IMR-90 (cell line): Measurements from ENCODE around the gene ST6GALNAC2. TPM values are rescaled to one million over a fixed set of nuclear protein-coding genes. Genes with fewer than 3 reads are reported as not detected.

Source experiments
- ATAC-seq: fragments of 200-7000 bp; cut with Tn5 transposase; 2 replicates; pipeline ENCODE4 v1.9.1; 2020; ENCODE audit warnings: low read depth, mild to moderate bottlenecking, moderate library complexity
- BruUV-seq: library from RNA; stranded (reverse); fragments of 400-500 nt; replicated peaks from 2 replicates; lab custom pipeline; 2021; lab: Mats Ljungman, UMichigan
- CTCF ChIA-PET: fragments of 300-600 bp; formaldehyde crosslinking; extraction: SDS; loops from one replicate; lab custom pipeline; 2021; ENCODE audit warnings: antibody characterized with exemption; lab: Yijun Ruan, JAX
- POLR2A ChIA-PET: fragments of 300-600 bp; sonication (Branson Sonifier 250); formaldehyde crosslinking; loops from one replicate; lab custom pipeline; 2022; ENCODE audit warnings: antibody characterized with exemption; ENCODE audit not compliant: unreplicated experiment; lab: Charles Lee
- DNase-seq: peaks from one replicate; pipeline ENCODE4 v3.0.0; 2013
- H2AFZ ChIP-seq: replicated peaks from 2 replicates; pipeline ENCODE3; 2013; ENCODE audit warnings: low read length, mild to moderate bottlenecking; ENCODE audit not compliant: poor library complexity
- H2AK5ac ChIP-seq: 2 replicates; pipeline ENCODE4 v1.6.1; 2013; ENCODE audit warnings: low read depth, low read length, inconsistent platforms
- H2AK9ac ChIP-seq: replicated peaks from 2 replicates; pipeline ENCODE3; 2013; ENCODE audit warnings: mild to moderate bottlenecking, low read depth, low read length, moderate library complexity; ENCODE audit not compliant: poor library complexity
- H2BK120ac ChIP-seq: 2 replicates; pipeline ENCODE4 v1.6.1; 2013; ENCODE audit warnings: low read depth, low read length, inconsistent platforms
- H2BK15ac ChIP-seq: 3 replicates; pipeline ENCODE4 v1.6.1; 2013; ENCODE audit warnings: low read depth, low read length, inconsistent platforms
- H2BK20ac ChIP-seq: 2 replicates; pipeline ENCODE4 v1.6.1; 2013; ENCODE audit warnings: low read depth, mild to moderate bottlenecking, inconsistent platforms, low read length, moderate library complexity
- H2BK5ac ChIP-seq: 2 replicates; pipeline ENCODE4 v1.6.1; 2013; ENCODE audit warnings: mild to moderate bottlenecking, low read depth, low read length, inconsistent platforms; ENCODE audit not compliant: poor library complexity, severe bottlenecking
- H3K14ac ChIP-seq: replicated peaks from 2 replicates; pipeline ENCODE4 v1.6.1; 2013; ENCODE audit warnings: low read depth, low read length, inconsistent platforms
- H3K18ac ChIP-seq: 2 replicates; pipeline ENCODE4 v1.6.1; 2013; ENCODE audit warnings: low read depth, low read length, control low read depth
- H3K23ac ChIP-seq: 2 replicates; pipeline ENCODE4 v1.6.1; 2013; ENCODE audit warnings: low read depth, low read length, inconsistent platforms
- H3K27ac ChIP-seq: 2 replicates; pipeline ENCODE4 v1.5.1; 2013; ENCODE audit warnings: mild to moderate bottlenecking, control low read depth, low read length; ENCODE audit not compliant: insufficient read depth
- H3K27me3 ChIP-seq: 2 replicates; pipeline ENCODE4 v1.6.1; 2013; ENCODE audit warnings: low read length; ENCODE audit not compliant: control insufficient read depth, insufficient read depth
- H3K36me3 ChIP-seq: 2 replicates; pipeline ENCODE4 v1.6.1; 2013; ENCODE audit warnings: low read length, mixed read lengths; ENCODE audit not compliant: control insufficient read depth, insufficient read depth
- H3K4ac ChIP-seq: 2 replicates; pipeline ENCODE4 v1.6.1; 2013; ENCODE audit warnings: low read depth, low read length, inconsistent platforms
- H3K4me1 ChIP-seq: 2 replicates; pipeline ENCODE4 v1.6.1; 2013; ENCODE audit warnings: low read length, mixed read lengths; ENCODE audit not compliant: control insufficient read depth, insufficient read depth
- H3K4me2 ChIP-seq: 2 replicates; pipeline ENCODE4 v1.6.1; 2013; ENCODE audit warnings: low read depth, mild to moderate bottlenecking, control low read depth, low read length, moderate library complexity
- H3K4me3 ChIP-seq: 2 replicates; pipeline ENCODE4 v1.5.1; 2013; ENCODE audit warnings: low read depth, mild to moderate bottlenecking, control low read depth, low read length, moderate library complexity; ENCODE audit not compliant: insufficient read depth
- H3K56ac ChIP-seq: 2 replicates; pipeline ENCODE4 v1.6.1; 2013; ENCODE audit warnings: low read length, inconsistent platforms; ENCODE audit not compliant: insufficient read depth; ENCODE audit errors: extremely low read depth
- H3K79me1 ChIP-seq, 2 experiments: 2 replicates each; pipeline ENCODE4 v1.6.1; 2013; ENCODE audit warnings: low read length in 2 of 2, inconsistent platforms in 1 of 2, low read depth in 1 of 2
- H3K9ac ChIP-seq: 2 replicates; pipeline ENCODE4 v1.6.1; 2013; ENCODE audit warnings: low read depth, low read length, control low read depth
- H3K9me1 ChIP-seq: 2 replicates; pipeline ENCODE4 v1.6.1; 2013; ENCODE audit warnings: low read length, inconsistent platforms; ENCODE audit not compliant: insufficient read depth
- H3K9me3 ChIP-seq: 2 replicates; pipeline ENCODE4 v1.6.1; 2013; ENCODE audit warnings: low read length; ENCODE audit not compliant: control insufficient read depth, insufficient read depth
- H4K20me1 ChIP-seq: 2 replicates; pipeline ENCODE4 v1.6.1; 2013; ENCODE audit warnings: low read length, inconsistent platforms; ENCODE audit not compliant: insufficient read depth
- H4K5ac ChIP-seq: 2 replicates; pipeline ENCODE4 v1.6.1; 2013; ENCODE audit warnings: mild to moderate bottlenecking, low read depth, low read length, control low read depth
- H4K8ac ChIP-seq, 2 experiments: 2 replicates each; pipeline ENCODE4 v1.6.1; 2013; ENCODE audit warnings: low read depth in 2 of 2, low read length in 2 of 2, control low read depth in 1 of 2, inconsistent platforms in 1 of 2
- H4K91ac ChIP-seq: 2 replicates; pipeline ENCODE4 v1.6.1; 2013; ENCODE audit warnings: low read depth, low read length, inconsistent platforms; ENCODE audit not compliant: insufficient read depth
- BHLHE40 ChIP-seq: fragments of 150-350 bp; IDR thresholded peaks from 2 replicates; pipeline ENCODE4 v1.6.1; 2016; ENCODE audit warnings: mild to moderate bottlenecking, low read depth, low read length
- CEBPB ChIP-seq: IDR thresholded peaks from 2 replicates; pipeline ENCODE4 v1.6.1; 2012; ENCODE audit warnings: low read depth, low read length, improper control_type of control experiment
- MAFK ChIP-seq: IDR thresholded peaks from 2 replicates; pipeline ENCODE4 v1.6.1; 2012; ENCODE audit warnings: low read depth, low read length, improper control_type of control experiment
- MAZ ChIP-seq: IDR thresholded peaks from 2 replicates; pipeline ENCODE4 v1.6.1; 2012; ENCODE audit warnings: low read depth, mild to moderate bottlenecking, low read length, improper control_type of control experiment, moderate library complexity, borderline replicate concordance
- MXI1 ChIP-seq: IDR thresholded peaks from 2 replicates; pipeline ENCODE4 v1.6.1; 2012; ENCODE audit warnings: low read depth, mild to moderate bottlenecking, low read length, moderate library complexity, borderline replicate concordance
- POLR2A ChIP-seq: IDR thresholded peaks from 2 replicates; pipeline ENCODE4 v1.6.1; 2012; ENCODE audit warnings: mild to moderate bottlenecking, low read depth, low read length
- RAD21 ChIP-seq: IDR thresholded peaks from 2 replicates; pipeline ENCODE4 v1.6.1; 2012; ENCODE audit warnings: low read length, improper control_type of control experiment
- RCOR1 ChIP-seq: IDR thresholded peaks from 2 replicates; pipeline ENCODE4 v1.6.1; 2012; ENCODE audit warnings: mild to moderate bottlenecking, low read length, improper control_type of control experiment; ENCODE audit not compliant: insufficient replicate concordance
- RFX5 ChIP-seq: IDR thresholded peaks from 2 replicates; pipeline ENCODE4 v1.8.0; 2012; ENCODE audit warnings: low read depth, mild to moderate bottlenecking, low read length, moderate library complexity
- SMC3 ChIP-seq: fragments of 150-350 bp; IDR thresholded peaks from 2 replicates; pipeline ENCODE4 v1.6.1; 2016; ENCODE audit warnings: low read depth, mild to moderate bottlenecking, antibody characterized with exemption, low read length, moderate library complexity
- WGBS, 2 experiments: methylation state at CpG; one replicate each; pipeline versions ENCODE4 v1.1.5 to v1.1.7; 2013; ENCODE audit warnings: missing lambda C conversion rate in 2 of 2; ENCODE audit not compliant: insufficient read length in 1 of 2; ENCODE audit errors: extremely low coverage in 2 of 2; 5-methylcytosine and 5-hydroxymethylcytosine counted together
- dilution Hi-C: fragments of 300-500 bp; cut with HindIII; formaldehyde crosslinking; loops from one replicate; pipeline ENCODE4 v1.14.3; 2018; ENCODE audit warnings: low sequenced_read_pairs; ENCODE audit not compliant: unreplicated experiment
- in situ Hi-C: fragments of 300-500 bp; cut with MboI; formaldehyde crosslinking; loops from 3 replicates; pipeline ENCODE4 v1.14.3; 2019; ENCODE audit warnings: low sequenced_read_pairs, inconsistent platforms, mixed read lengths
- intact Hi-C: fragments of 100-400 bp; cut with micrococcal nuclease; formaldehyde crosslinking; loops from 2 replicates; pipeline ENCODE4 v1.10.0; 2022
- polyA plus RNA-seq, 3 experiments: library from polyadenylated mRNA; depleted of rRNA; stranded (reverse); fragments of >200 nt; gene quantifications; 2 replicates each; pipeline ENCODE4 v1.2.3, GENCODE V29; 2012; ENCODE audit warnings: low replicate concordance in 1 of 3
- total RNA-seq: library from RNA; depleted of rRNA; stranded (reverse); fragments of >200 nt; gene quantifications from 2 replicates; pipeline ENCODE4 v1.2.3, GENCODE V29; 2012
- TF ChIP-seq, protein P1 (sequence below): fragments of 150-350 bp; IDR thresholded peaks from 2 replicates; pipeline ENCODE4 v1.6.1; 2017; ENCODE audit warnings: mild to moderate bottlenecking, antibody characterized with exemption, low read length, low read depth
- TF ChIP-seq, protein P2 (sequence below): fragments of 150-350 bp; IDR thresholded peaks from 2 replicates; pipeline ENCODE4 v1.6.1; 2016; ENCODE audit warnings: low read depth, mild to moderate bottlenecking, low read length, moderate library complexity, borderline replicate concordance
- TF ChIP-seq, protein P3 (sequence below): conservative IDR thresholded peaks from 2 replicates; pipeline ENCODE4 v1.5.1; 2012; ENCODE audit warnings: mild to moderate bottlenecking, low read depth, low read length, improper control_type of control experiment

Gene ST6GALNAC2
- total and polyA plus RNA-seq, 2 of the 4 experiments (the other 2 are of a cell fraction), result 0.10 TPM; not detected in 1

DNA sequence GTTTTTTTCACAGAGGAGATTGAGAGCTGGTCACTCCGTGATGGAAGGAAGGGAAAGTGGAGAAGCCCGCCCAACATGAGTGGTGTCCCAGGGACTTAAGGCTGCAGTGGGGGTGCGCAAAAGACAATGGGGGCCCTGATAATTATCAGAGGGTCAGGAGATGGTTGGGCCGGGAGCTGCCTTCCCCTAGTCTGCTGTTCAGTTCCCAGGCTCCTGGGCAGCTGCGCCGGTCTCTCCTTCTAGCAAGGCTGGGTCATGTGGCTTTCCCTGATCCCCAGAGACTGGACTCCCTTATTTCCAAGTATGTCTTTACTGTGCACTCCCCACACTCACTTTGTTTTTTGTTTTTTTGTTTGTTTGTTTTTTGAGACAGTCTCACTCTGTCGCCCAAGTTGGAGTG lies 64.4 kb downstream of the ST6GALNAC2 start:
- Histone ChIP-seq H2AK5ac (no peak overlapping the region), H3K4ac (no peak overlapping the region), H3K9me3 (no peaks in the 10 kb centered on the region), H2AFZ (no peak overlapping the region), H3K27me3 (no peaks in the 10 kb centered on the region), H3K4me1 (peaks cover 13% of the 10 kb centered on the region), H2BK120ac (no peak overlapping the region), H3K27ac (no peak overlapping the region), H3K9ac (no peak overlapping the region), H3K9me1 (peaks cover 3% of the 10 kb centered on the region; the same call in 1 of the 2 replicates), H4K20me1 (no peaks in the 10 kb centered on the region), H3K79me1 (no peaks in the 10 kb centered on the region), H2BK20ac (no peak overlapping the region), H4K91ac (no peak overlapping the region), H3K4me3 (no peak overlapping the region), H3K14ac (no peak overlapping the region), H3K18ac (no peak overlapping the region), H2BK5ac (no peak overlapping the region), H3K23ac (no peak overlapping the region), H4K8ac (no peak overlapping the region), H3K4me2 (no peak overlapping the region), H3K36me3 (no peaks in the 10 kb centered on the region), H3K56ac (no peak overlapping the region), H2AK9ac (no peak overlapping the region), H2BK15ac (no peak overlapping the region), H4K5ac (no peak overlapping the region)
- in situ Hi-C loops, result loop anchor here (5.0 kb wide), 1 partner anchor 101 kb away; no protein-coding TSS in a partner anchor
- CTCF ChIA-PET, result interaction anchor here (1.1 to 1.3 kb wide), 2 partner anchors 26 to 27 kb away, joined by 3 to 4 read pairs; no protein-coding TSS in a partner anchor
- POLR2A ChIA-PET, result no interaction called here
- TF ChIP-seq, protein P1, sequence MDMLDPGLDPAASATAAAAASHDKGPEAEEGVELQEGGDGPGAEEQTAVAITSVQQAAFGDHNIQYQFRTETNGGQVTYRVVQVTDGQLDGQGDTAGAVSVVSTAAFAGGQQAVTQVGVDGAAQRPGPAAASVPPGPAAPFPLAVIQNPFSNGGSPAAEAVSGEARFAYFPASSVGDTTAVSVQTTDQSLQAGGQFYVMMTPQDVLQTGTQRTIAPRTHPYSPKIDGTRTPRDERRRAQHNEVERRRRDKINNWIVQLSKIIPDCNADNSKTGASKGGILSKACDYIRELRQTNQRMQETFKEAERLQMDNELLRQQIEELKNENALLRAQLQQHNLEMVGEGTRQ, result no peak
- TF ChIP-seq RAD21, result no peak
- TF ChIP-seq, protein P2, sequence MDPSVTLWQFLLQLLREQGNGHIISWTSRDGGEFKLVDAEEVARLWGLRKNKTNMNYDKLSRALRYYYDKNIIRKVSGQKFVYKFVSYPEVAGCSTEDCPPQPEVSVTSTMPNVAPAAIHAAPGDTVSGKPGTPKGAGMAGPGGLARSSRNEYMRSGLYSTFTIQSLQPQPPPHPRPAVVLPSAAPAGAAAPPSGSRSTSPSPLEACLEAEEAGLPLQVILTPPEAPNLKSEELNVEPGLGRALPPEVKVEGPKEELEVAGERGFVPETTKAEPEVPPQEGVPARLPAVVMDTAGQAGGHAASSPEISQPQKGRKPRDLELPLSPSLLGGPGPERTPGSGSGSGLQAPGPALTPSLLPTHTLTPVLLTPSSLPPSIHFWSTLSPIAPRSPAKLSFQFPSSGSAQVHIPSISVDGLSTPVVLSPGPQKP, result no peak
- no peak for TF ChIP-seq RFX5
- TF ChIP-seq MAZ, result no peak
- TF ChIP-seq, protein P3, sequence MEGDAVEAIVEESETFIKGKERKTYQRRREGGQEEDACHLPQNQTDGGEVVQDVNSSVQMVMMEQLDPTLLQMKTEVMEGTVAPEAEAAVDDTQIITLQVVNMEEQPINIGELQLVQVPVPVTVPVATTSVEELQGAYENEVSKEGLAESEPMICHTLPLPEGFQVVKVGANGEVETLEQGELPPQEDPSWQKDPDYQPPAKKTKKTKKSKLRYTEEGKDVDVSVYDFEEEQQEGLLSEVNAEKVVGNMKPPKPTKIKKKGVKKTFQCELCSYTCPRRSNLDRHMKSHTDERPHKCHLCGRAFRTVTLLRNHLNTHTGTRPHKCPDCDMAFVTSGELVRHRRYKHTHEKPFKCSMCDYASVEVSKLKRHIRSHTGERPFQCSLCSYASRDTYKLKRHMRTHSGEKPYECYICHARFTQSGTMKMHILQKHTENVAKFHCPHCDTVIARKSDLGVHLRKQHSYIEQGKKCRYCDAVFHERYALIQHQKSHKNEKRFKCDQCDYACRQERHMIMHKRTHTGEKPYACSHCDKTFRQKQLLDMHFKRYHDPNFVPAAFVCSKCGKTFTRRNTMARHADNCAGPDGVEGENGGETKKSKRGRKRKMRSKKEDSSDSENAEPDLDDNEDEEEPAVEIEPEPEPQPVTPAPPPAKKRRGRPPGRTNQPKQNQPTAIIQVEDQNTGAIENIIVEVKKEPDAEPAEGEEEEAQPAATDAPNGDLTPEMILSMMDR, result no peak
- TF ChIP-seq SMC3, result no peak
- TF ChIP-seq MXI1, result no peak
- no peak for TF ChIP-seq CEBPB
- TF ChIP-seq RCOR1, result no peak
- no peak for TF ChIP-seq MAFK
- no peak for TF ChIP-seq POLR2A
- TF ChIP-seq BHLHE40, result no peak
- no TSS peak for BruUV-seq
- dilution Hi-C loops, result no loop called here
- DNase-seq, result no peak
- ATAC-seq, result no peak
- intact Hi-C loops, result no loop called here
- WGBS, 2 experiments, result 100% methylated on average over 4 of the region's 7 CpGs; no CpG with 5 or more reads in 1 of the 2 experiments
